DND-41 (cell line): ENCODE results near the gene DRGX.

ENCODE experiments used
- ATAC-seq: fragments of 200-7000 bp; cut with Tn5 transposase; 3 replicates; pipeline ENCODE4 v1.9.1; 2021; ENCODE audit warnings: low read depth; ENCODE audit not compliant: insufficient read depth
- DNase-seq: peaks from one replicate; pipeline ENCODE4 v3.0.0-alpha.2; 2020
- H2AFZ ChIP-seq: 2 replicates; pipeline ENCODE4 v1.6.0; 2012; ENCODE audit warnings: low read depth, low read length
- H3K27ac ChIP-seq: 2 replicates; pipeline ENCODE4 v1.5.1; 2012; ENCODE audit warnings: low read length, inconsistent platforms
- H3K27me3 ChIP-seq: fragments of 200-600 bp; sonication (generic); 2 replicates; pipeline ENCODE4 v1.6.0; 2012; ENCODE audit warnings: low read length, mild to moderate bottlenecking, inconsistent platforms; ENCODE audit not compliant: insufficient read depth, poor library complexity
- H3K36me3 ChIP-seq: 2 replicates; pipeline ENCODE4 v1.5.1; 2012; ENCODE audit warnings: low read length, inconsistent platforms; ENCODE audit not compliant: insufficient read depth
- H3K4me1 ChIP-seq: 2 replicates; pipeline ENCODE4 v1.5.1; 2012; ENCODE audit warnings: mild to moderate bottlenecking, low read length; ENCODE audit not compliant: insufficient read depth
- H3K4me2 ChIP-seq: 2 replicates; pipeline ENCODE4 v1.6.0; 2012; ENCODE audit warnings: mild to moderate bottlenecking, moderate library complexity, low read length, inconsistent platforms; ENCODE audit not compliant: insufficient read depth
- H3K4me3 ChIP-seq, 2 experiments: fragments of 200-600 bp in 1 of 2; shearing (Covaris generic) in 1 of 2; 2 replicates each; pipeline ENCODE4 v1.5.1; 2012 to 2016; ENCODE audit warnings: inconsistent platforms in 2 of 2, low read length in 2 of 2, mild to moderate bottlenecking in 2 of 2, low read depth in 1 of 2, moderate library complexity in 1 of 2
- H3K79me2 ChIP-seq: 2 replicates; pipeline ENCODE4 v1.6.0; 2012; ENCODE audit warnings: low read length, inconsistent platforms; ENCODE audit not compliant: insufficient read depth
- H3K9ac ChIP-seq: 2 replicates; pipeline ENCODE4 v1.6.0; 2012; ENCODE audit warnings: low read depth, mild to moderate bottlenecking, inconsistent platforms, low read length, moderate library complexity
- H3K9me3 ChIP-seq: 2 replicates; pipeline ENCODE4 v1.5.1; 2012; ENCODE audit warnings: low read length, moderate library complexity, mild to moderate bottlenecking, inconsistent platforms; ENCODE audit not compliant: insufficient read depth, severe bottlenecking
- H4K20me1 ChIP-seq: 2 replicates; pipeline ENCODE4 v1.6.0; 2012; ENCODE audit warnings: low read length; ENCODE audit not compliant: insufficient read depth
- CTCF ChIP-seq: IDR thresholded peaks from 2 replicates; pipeline ENCODE4 v1.5.1; 2012; ENCODE audit warnings: borderline replicate concordance, low read length, moderate library complexity, mild to moderate bottlenecking; ENCODE audit not compliant: poor library complexity, severe bottlenecking; ENCODE audit errors: extremely low read depth
- EZH2 ChIP-seq: IDR thresholded peaks from 3 replicates; pipeline ENCODE4 v1.6.1; 2012; ENCODE audit warnings: borderline replicate concordance, low read depth, mild to moderate bottlenecking, moderate library complexity, low read length, inconsistent platforms; ENCODE audit not compliant: severe bottlenecking

Gene DRGX

GRCh38 chr10:49403363-49403762 lies 7.5 kb upstream of the DRGX start:
- ATAC-seq (no peak), DNase-seq (no peak)
- Histone ChIP-seq H3K4me3 (no peak overlapping the region), H3K9me3 (no peaks in the 10 kb centered on the region), H2AFZ (no peak overlapping the region), H4K20me1 (peaks cover 3% of the 10 kb centered on the region), H3K4me2 (no peak overlapping the region), H3K27me3 (peaks cover 10% of the 10 kb centered on the region), H3K79me2 (no peaks in the 10 kb centered on the region), H3K36me3 (no peaks in the 10 kb centered on the region), H3K27ac (no peak overlapping the region), H3K4me1 (no peaks in the 10 kb centered on the region), H3K9ac (no peak overlapping the region)
- TF ChIP-seq CTCF (no peak), EZH2 (no peak)

GRCh38 chr10:49400365-49400764 lies 4.5 kb upstream of the DRGX start:
- DNase-seq: no peak
- Histone ChIP-seq H2AFZ (no peak overlapping the region), H3K9me3 (no peaks in the 10 kb centered on the region), H3K4me3 (no peak overlapping the region), H3K27me3 (peaks cover 7% of the 10 kb centered on the region), H3K4me2 (no peak overlapping the region), H3K27ac (no peak overlapping the region), H4K20me1 (no peaks in the 10 kb centered on the region; the same call in 1 of the 2 replicates), H3K79me2 (no peaks in the 10 kb centered on the region), H3K9ac (no peak overlapping the region), H3K4me1 (no peaks in the 10 kb centered on the region), H3K36me3 (no peaks in the 10 kb centered on the region)
- TF ChIP-seq EZH2: no peak
- TF ChIP-seq CTCF: no peak
- ATAC-seq: no peak

GRCh38 chr10:49398986-49399385 lies 3.1 kb upstream of the DRGX start:
- no peak overlapping the region for H3K4me3 ChIP-seq

More at GRCh38 chr10:49398986-49399385, 3.1 kb upstream of the DRGX start:
- Histone ChIP-seq H3K27ac (no peak overlapping the region), H3K79me2 (no peaks in the 10 kb centered on the region), H3K4me2 (no peak overlapping the region), H3K9ac (no peak overlapping the region), H3K9me3 (no peaks in the 10 kb centered on the region), H4K20me1 (no peaks in the 10 kb centered on the region; the same call in 1 of the 2 replicates), H3K27me3 (peaks cover 5% of the 10 kb centered on the region), H2AFZ (no peak overlapping the region), H3K4me1 (no peaks in the 10 kb centered on the region), H3K36me3 (no peaks in the 10 kb centered on the region)
- TF ChIP-seq EZH2 (no peak), CTCF (no peak)
- ATAC-seq: no peak
- no peak for DNase-seq
